GM20000 (cell line): ENCODE measurements around the gene ZNF627.

Experiments
- DNase-seq: peaks from one replicate; pipeline ENCODE4 v3.0.0; 2012; ENCODE audit warnings: low spot score
- CTCF ChIP-seq: IDR thresholded peaks from 2 replicates; pipeline ENCODE4 v1.5.1; 2012; ENCODE audit warnings: mild to moderate bottlenecking, control low read depth; ENCODE audit errors: extremely low read depth, missing control alignments

ZNF627 gene

GRCh38 chr19:11580116-11580515 is 17.2 kb upstream of the ZNF627 start:
- DNase-seq = no peak
- no peak for TF ChIP-seq CTCF

- TF ChIP-seq CTCF = no peak
- peak; percentile 85 for DNase-seq
Observed at GRCh38 chr19:11581740-11582139, 15.5 kb upstream of the ZNF627 start.

- no peak for TF ChIP-seq CTCF
- no peak for DNase-seq
Observed at GRCh38 chr19:11586331-11586730, 11.0 kb upstream of the ZNF627 start.

GRCh38 chr19:11587302-11587974 is 9.8 kb upstream of the ZNF627 start:
- TF ChIP-seq CTCF = peak; percentile 99
- DNase-seq = peak; percentile 79

- DNase-seq = no peak
- TF ChIP-seq CTCF = no peak
Observed at GRCh38 chr19:11587975-11588631, 9.2 kb upstream of the ZNF627 start.

GRCh38 chr19:11594084-11594483 is 3.2 kb upstream of the ZNF627 start:
- TF ChIP-seq CTCF = no peak
- DNase-seq = no peak

- DNase-seq = no peak
- no peak for TF ChIP-seq CTCF
Observed at GRCh38 chr19:11596156-11596555, 1.1 kb upstream of the ZNF627 start.
